Choroid plexus epithelial cell (primary cell): ENCODE data around the gene EHMT1.

ENCODE experiments used
- DNase-seq: peaks from one replicate; pipeline ENCODE4 v3.0.0-alpha.2; 2010; ENCODE audit warnings: low read depth
- H3K4me3 ChIP-seq: 2 replicates; pipeline ENCODE4 v1.5.1; 2011; ENCODE audit warnings: low read depth, mild to moderate bottlenecking, control low read depth, low read length, moderate library complexity
- TF ChIP-seq, protein P1 (sequence below): conservative IDR thresholded peaks from 2 replicates; pipeline ENCODE4 v1.5.1; 2011; ENCODE audit warnings: low read depth, mild to moderate bottlenecking, control low read depth, inconsistent platforms, low read length, moderate library complexity

EHMT1 gene

GRCh38 chr9:137786511-137786920, 167.7 kb downstream of the EHMT1 start:
- no peak overlapping the region for H3K4me3 ChIP-seq
- peak; percentile 38 for DNase-seq
- TF ChIP-seq, protein P1, sequence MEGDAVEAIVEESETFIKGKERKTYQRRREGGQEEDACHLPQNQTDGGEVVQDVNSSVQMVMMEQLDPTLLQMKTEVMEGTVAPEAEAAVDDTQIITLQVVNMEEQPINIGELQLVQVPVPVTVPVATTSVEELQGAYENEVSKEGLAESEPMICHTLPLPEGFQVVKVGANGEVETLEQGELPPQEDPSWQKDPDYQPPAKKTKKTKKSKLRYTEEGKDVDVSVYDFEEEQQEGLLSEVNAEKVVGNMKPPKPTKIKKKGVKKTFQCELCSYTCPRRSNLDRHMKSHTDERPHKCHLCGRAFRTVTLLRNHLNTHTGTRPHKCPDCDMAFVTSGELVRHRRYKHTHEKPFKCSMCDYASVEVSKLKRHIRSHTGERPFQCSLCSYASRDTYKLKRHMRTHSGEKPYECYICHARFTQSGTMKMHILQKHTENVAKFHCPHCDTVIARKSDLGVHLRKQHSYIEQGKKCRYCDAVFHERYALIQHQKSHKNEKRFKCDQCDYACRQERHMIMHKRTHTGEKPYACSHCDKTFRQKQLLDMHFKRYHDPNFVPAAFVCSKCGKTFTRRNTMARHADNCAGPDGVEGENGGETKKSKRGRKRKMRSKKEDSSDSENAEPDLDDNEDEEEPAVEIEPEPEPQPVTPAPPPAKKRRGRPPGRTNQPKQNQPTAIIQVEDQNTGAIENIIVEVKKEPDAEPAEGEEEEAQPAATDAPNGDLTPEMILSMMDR, result no peak

DNA sequence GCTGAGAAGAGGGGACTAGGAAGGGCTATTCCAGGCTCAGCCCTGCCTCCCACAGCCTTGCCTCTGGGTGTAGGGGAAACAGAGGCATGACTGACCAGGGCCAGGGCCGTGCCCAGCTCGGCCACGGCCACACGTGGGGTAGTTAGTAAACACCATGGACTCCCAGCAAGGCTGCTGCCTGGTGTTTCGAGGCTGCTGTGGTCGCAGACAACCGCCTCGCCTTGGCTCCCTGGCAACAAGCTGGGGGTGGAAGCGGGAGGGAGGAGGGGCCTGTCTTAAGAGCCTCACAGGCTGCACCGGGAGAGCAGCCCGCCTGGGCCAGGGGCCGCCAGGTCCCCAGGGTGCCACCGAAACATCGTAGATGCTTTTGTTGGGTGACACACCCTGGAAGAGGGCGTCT, 168.6 kb downstream of the EHMT1 start:
- TF ChIP-seq, protein P1, result no peak
- H3K4me3 ChIP-seq, result no peak overlapping the region
- no peak for DNase-seq

DNA sequence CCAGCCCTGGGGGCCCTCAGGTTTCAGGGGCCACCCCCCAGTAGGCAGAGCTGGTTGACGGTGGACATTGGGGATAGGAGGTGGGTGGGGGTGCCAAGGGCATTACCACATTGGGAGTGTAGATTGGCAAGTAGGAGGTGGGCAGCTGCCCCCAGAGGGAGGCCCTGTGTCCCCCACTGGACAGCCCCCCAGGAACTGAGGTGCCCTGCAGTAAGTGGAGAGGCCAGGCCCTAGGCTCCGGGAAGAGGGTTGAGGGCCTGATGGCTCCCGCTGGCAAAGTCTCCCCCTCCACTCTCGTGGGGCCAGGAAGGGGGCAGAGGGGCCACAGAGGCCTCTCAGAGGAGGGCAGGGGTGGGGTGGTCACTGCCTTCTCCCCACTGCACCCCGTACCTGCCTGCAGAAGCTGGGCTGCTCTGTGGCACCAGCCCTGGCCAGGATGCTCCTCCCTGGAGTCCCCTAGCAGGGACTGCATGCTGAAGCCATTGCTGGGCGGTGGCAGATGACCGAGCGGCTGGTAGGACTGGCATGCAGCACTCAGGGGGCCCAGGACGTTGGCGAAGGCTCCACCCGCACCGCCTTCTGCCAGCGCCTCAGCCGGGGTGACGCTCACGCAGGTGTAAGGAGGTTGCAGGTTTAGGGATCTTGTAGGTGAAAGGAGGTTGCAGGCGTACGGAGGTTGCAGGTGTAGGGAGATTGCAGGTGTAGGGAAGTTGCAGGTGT, 169.1 kb downstream of the EHMT1 start:
- TF ChIP-seq, protein P1, result no peak

DNA sequence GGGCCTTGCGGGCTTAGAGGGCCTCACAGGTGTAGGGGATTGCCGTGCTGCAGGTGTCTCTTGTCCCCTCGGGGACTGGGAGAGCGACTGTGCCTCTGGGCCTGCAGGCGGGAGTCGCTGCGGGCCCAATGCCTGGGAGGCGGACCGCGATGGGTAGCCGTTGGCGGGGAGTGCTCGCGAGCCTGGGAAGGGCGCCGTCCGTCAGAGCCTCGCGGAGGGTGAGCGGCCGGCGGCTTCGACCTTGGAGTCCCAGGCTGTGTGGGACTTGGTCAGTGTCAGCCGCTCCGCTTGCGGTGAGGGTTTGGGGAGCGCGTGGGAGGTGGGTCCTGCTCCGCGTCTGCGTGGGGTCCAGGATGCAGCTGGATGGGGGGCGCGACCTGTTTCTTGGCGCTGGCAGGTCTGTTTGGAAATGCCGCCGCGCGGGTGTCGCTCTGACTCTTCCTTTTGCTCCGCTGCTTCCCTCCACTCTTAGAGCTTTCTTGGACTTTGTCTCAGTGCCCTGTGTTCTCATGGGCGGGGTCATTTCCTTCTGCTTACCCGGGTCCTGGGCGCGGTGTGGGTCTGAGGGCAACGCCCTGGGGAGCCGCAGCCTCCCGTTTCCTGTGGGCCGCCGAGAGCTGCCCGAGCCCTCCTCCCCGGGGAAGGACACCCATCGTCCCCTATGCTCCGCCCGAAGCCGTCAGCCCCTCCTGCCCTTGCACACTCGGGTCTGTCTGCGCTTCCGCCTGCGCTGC, 169.9 kb downstream of the EHMT1 start:
- TF ChIP-seq, protein P1, result no peak
- H3K4me3 ChIP-seq, result no peak overlapping the region
- no peak for DNase-seq

More for the DNA sequence above, 169.1 kb downstream of the EHMT1 start:
- no peak for DNase-seq
- no peak overlapping the region for H3K4me3 ChIP-seq

DNA sequence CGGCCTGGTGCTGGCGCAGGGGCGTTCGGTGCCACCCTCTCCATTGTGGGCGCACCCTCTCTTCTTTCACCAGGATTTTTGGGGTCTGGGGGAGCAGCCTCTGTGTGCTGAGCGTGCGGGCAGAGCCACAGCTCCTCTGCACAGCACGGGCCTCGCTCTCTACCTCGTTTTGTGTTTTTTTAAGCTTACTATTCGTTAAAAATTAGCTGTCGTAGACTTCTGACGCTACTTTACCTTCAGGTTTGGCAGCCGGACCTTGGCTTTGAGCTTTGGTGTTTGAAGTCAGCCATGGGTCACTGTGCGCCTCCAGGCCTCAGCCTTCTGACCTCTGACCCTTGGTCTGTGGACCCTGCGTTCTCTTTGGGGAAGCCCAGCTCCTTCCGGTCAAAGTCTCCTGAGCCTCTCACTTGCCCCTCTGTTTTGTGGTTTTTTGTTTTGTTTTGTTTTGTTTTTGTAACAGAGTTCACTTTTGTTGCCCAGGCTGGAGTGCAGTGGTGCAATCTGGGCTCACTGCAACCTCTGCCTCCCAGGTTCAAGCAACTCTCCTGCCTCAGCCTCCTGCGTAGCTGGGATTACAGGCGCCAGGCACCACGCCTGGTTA, 170.6 kb downstream of the EHMT1 start:
- DNase-seq, result no peak
- no peak overlapping the region for H3K4me3 ChIP-seq
- TF ChIP-seq, protein P1, result no peak

DNA sequence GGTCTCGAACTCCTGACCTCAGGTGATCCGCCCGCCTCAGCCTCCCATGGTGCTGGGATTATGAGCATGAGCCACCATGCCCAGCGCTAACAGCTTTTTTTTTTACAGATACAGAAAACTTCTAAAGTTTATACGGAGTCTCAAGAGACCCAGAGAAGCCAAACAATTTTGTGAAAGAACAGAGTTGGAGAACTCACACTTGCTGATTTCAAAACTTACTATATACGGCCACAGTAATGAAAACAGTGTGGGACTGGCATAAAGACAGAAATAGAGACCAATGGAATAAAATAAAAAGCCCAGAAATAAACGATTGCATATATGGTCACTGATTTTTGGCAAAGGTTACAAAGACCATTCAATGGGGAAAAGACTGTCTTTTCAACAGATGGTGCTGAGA, 173.1 kb downstream of the EHMT1 start:
- TF ChIP-seq, protein P1, result no peak
- no peak for DNase-seq
- no peak overlapping the region for H3K4me3 ChIP-seq
